AG04449 (cell line): ENCODE measurements around the gene TMEM198.

Source experiments
- CTCF ChIA-PET: fragments of 350-600 bp; formaldehyde crosslinking; extraction: SDS; loops from one replicate; lab custom pipeline; 2021; ENCODE audit warnings: antibody characterized with exemption; lab: Yijun Ruan, JAX
- POLR2A ChIA-PET: fragments of 400-600, 350-600 bp; formaldehyde crosslinking; extraction: SDS; loops from one replicate; lab custom pipeline; 2020; ENCODE audit warnings: antibody characterized with exemption, inconsistent platforms; lab: Yijun Ruan, JAX
- DNase-seq: peaks from one replicate; pipeline ENCODE4 v3.0.0-alpha.2; 2010; ENCODE audit warnings: low read depth, low spot score
- H3K4me3 ChIP-seq: 2 replicates; pipeline ENCODE4 v1.5.1; 2011; ENCODE audit warnings: low read depth, mild to moderate bottlenecking, control low read depth, low read length
- TF ChIP-seq, protein P1 (sequence below): IDR thresholded peaks from one replicate; pipeline ENCODE4 v1.5.1; 2011; ENCODE audit warnings: mild to moderate bottlenecking, moderate library complexity, low read length, control low read depth, inconsistent platforms; ENCODE audit not compliant: insufficient read depth; ENCODE audit errors: missing control alignments

TMEM198 gene

DNA sequence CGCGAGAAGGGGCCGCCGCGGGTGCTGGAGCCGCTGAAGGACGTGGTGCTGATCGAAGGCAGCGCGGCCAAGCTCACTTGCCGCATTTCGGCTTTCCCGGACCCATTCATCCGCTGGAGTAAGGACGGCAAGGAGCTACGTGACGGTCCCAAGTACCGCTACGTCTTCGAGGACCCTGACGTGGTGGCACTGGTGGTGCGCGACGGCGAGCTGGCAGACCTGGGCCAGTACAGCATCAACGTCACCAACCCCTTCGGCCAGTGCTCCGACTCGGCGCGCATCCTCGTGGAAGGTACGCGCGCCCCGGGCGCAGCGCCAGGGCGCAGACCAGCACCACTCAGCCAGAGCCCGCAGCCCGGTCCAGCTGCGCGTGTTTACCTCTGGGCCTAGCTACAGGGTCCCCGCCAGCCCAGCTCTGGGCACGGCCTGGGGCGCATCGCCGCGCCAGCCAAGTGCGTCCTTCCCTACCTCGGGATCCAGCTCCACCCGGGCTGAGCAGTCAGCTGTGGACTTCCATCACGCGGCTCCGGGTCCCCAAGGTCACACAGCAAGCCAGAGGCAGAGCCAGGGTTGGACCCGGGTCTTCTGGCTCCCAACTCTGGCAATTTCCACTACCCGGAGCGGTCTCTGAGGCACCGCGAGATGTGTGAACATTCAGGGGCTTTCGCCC, 46.9 kb upstream of the TMEM198 start:
- POLR2A ChIA-PET, result interaction anchor here (0.6 to 3.8 kb wide), 10 partner anchors 11 to 88 kb away, joined by 3 to 28 read pairs (median 7); partner anchors contain the start of genes CHPF and TMEM198
- peak overlapping the region; percentile 12 for H3K4me3 ChIP-seq
- CTCF ChIA-PET, result interaction anchor here (0.8 to 39.0 kb wide), 11 partner anchors 13 to 193 kb away, joined by 3 to 1084 read pairs (median 5); partner anchors contain the start of gene ASIC4
- DNase-seq, result no peak
- TF ChIP-seq, protein P1, sequence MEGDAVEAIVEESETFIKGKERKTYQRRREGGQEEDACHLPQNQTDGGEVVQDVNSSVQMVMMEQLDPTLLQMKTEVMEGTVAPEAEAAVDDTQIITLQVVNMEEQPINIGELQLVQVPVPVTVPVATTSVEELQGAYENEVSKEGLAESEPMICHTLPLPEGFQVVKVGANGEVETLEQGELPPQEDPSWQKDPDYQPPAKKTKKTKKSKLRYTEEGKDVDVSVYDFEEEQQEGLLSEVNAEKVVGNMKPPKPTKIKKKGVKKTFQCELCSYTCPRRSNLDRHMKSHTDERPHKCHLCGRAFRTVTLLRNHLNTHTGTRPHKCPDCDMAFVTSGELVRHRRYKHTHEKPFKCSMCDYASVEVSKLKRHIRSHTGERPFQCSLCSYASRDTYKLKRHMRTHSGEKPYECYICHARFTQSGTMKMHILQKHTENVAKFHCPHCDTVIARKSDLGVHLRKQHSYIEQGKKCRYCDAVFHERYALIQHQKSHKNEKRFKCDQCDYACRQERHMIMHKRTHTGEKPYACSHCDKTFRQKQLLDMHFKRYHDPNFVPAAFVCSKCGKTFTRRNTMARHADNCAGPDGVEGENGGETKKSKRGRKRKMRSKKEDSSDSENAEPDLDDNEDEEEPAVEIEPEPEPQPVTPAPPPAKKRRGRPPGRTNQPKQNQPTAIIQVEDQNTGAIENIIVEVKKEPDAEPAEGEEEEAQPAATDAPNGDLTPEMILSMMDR, result no peak

DNA sequence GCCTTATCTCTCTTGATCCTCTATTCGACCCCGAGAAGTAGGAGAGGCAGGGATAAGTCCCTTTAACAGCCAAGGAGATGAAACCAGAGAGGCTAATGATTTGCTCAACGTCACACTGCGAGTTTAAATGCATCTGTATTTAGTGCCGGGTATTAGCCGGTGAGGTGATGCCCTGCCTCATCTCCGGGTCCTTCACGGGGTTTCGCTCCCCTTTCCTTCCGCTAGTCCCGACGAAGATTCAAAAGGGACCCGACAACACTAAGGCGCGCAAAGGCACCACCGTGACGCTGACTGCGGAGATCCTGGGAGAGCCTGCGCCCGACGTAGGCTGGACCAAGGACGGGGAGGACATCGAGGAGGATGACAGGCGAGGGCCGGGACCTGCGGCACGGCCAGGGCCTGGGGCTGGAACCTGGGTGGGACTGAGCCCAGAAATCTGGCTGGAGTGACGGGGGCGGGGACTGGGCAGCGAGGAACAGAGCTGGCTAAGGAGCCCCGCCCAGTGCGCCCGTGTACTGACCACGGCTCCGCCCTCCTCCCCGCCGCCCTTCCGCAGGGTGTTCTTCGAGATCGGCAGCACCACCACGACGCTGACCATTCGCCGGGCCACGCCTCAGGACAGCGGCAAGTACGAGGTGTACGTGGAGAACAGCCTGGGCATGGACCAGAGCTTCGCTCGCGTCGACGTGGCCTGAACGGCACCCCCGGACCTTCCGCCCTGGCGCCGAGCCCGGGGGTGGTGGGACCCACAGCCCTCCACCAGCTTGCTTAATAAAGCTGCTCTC, 46.1 kb upstream of the TMEM198 start:
- peak overlapping the region; percentile 74 for H3K4me3 ChIP-seq
- ChIA-PET CTCF (interaction anchor here (0.8 to 39.0 kb wide), 10 partner anchors 13 to 192 kb away, joined by 3 to 1084 read pairs (median 7); partner anchors contain the start of gene ASIC4), POLR2A (interaction anchor here (0.5 to 3.8 kb wide), 13 partner anchors 12 to 89 kb away, joined by 3 to 28 read pairs (median 7); partner anchors contain the start of genes CHPF and TMEM198)
- TF ChIP-seq, protein P1, result no peak
- no peak for DNase-seq

DNA sequence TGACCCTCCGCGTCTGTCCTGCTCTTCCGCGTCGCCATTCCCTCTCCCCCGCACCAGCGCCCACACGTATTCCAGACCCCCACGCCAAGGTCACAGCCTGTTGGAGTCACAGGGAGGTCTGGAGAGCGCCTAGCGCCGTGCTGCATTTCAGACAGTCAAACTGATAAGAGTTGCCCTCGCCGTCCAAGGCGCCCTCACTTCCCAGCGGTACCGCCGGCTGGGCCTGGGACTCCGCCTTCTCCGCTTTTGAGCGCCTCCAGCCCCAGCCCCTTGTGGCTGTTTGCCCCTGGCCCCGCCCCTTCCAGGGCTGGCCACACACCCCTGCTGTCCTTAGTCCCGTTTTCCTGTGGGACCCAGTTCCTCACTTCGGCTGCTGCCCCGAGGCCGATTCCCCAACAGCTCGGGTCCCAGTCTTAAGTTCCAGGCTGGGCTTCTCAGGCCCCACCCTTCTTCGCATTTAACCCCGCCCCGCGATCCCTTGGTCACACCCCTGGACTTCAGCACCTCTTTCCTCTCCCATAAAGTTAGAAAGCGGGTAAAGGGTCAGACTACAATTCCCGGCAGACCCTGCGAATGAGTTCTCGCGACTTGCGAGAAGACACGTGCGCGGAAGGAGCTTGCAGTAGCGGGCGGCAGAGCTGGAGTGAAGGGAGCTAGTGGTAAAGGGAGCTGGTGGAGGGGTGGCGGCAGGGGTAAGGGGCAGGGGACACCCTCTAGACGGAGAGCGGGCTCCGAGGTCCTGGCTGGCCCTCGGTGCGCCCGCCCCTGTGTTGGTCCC, 45.4 kb upstream of the TMEM198 start, which contains the start of gene GMPPA:
GMPPA (plus strand) TSS at position 612 of the 778 bp plus-strand sequence. CDS start 1,085 bp downstream, outside the sequence.
- peak; percentile 95 for DNase-seq
- TF ChIP-seq, protein P1, result peak; percentile 9
- POLR2A ChIA-PET, result interaction anchor here (0.7 to 3.8 kb wide), 17 partner anchors 9 to 54 kb away, joined by 3 to 28 read pairs (median 6); partner anchors contain the start of genes CHPF and TMEM198
- H3K4me3 ChIP-seq, result peak within 1 kb of the TSS; percentile 75
- CTCF ChIA-PET, result interaction anchor here (0.9 to 39.0 kb wide), 11 partner anchors 12 to 191 kb away, joined by 3 to 1084 read pairs (median 7); partner anchors contain the start of gene ASIC4

DNA sequence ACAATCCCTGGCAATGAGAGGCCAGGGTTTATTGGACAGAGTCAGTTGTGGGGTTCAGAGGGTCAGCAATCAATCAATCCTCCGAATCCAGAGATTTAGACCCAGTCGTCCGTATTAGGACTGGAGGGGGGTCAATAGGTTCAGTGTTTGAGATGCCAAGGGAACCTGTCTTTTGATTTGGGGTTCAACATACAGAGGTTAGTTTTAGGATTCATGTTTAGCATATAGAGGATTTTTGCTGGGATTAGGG, 44.8 kb upstream of the TMEM198 start:
- TF ChIP-seq, protein P1, result no peak
- peak overlapping the region; percentile 75 for H3K4me3 ChIP-seq
- POLR2A ChIA-PET, result interaction anchor here (0.7 to 3.8 kb wide), 13 partner anchors 9 to 53 kb away, joined by 3 to 28 read pairs (median 7); partner anchors contain the start of genes CHPF and TMEM198
- CTCF ChIA-PET, result interaction anchor here (0.9 to 39.0 kb wide), 12 partner anchors 8 to 191 kb away, joined by 3 to 1084 read pairs (median 7); partner anchors contain the start of gene ASIC4
- DNase-seq, result no peak

DNA sequence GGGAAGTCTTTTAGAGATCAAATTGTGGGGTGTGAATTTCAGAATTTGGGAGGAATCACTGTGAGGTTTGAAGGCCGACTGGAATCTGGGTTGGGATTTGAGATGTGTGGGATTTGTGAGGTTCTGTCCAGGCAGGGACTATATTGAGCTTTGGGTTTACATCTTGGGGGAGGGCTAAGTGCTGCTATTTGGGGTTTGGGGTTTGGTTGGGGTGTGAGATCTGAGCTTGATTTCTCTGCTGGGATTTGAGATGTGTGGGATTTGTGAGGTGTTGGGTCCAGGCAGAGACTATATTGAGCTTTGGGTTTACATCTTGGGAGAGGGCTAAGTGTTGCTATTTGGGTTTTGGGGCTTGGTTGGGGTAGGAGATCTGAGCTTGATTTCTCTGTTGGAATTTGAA, 44.3 kb upstream of the TMEM198 start:
- peak overlapping the region; percentile 75 for H3K4me3 ChIP-seq
- no peak for DNase-seq
- POLR2A ChIA-PET, result interaction anchor here (0.7 to 3.8 kb wide), 3 partner anchors 10 to 46 kb away, joined by 3 to 28 read pairs (median 22); no protein-coding TSS in a partner anchor
- CTCF ChIA-PET, result interaction anchor here (0.8 to 39.0 kb wide), 12 partner anchors 9 to 143 kb away, joined by 3 to 1084 read pairs (median 6); partner anchors contain the start of genes ASIC4 and DNPEP
- TF ChIP-seq, protein P1, result no peak
